Stimulated activated CD4-positive, alpha-beta T cell treated with anti-CD3 and anti-CD28 coated beads, Interleukin-4, amount 100 ng/mL, for 1 hour (primary cell): ENCODE results near the gene TMEM223.
"Not testable (repeated sequence)": the region's sequence is repeated elsewhere in the genome, so short reads cannot be mapped to it uniquely, and the experiment has no call there.

Experiments
- DNase-seq: peaks from one replicate; pipeline ENCODE4 v3.0.0-alpha.2; 2020

Gene TMEM223, protein sequence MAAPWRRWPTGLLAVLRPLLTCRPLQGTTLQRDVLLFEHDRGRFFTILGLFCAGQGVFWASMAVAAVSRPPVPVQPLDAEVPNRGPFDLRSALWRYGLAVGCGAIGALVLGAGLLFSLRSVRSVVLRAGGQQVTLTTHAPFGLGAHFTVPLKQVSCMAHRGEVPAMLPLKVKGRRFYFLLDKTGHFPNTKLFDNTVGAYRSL

DNA sequence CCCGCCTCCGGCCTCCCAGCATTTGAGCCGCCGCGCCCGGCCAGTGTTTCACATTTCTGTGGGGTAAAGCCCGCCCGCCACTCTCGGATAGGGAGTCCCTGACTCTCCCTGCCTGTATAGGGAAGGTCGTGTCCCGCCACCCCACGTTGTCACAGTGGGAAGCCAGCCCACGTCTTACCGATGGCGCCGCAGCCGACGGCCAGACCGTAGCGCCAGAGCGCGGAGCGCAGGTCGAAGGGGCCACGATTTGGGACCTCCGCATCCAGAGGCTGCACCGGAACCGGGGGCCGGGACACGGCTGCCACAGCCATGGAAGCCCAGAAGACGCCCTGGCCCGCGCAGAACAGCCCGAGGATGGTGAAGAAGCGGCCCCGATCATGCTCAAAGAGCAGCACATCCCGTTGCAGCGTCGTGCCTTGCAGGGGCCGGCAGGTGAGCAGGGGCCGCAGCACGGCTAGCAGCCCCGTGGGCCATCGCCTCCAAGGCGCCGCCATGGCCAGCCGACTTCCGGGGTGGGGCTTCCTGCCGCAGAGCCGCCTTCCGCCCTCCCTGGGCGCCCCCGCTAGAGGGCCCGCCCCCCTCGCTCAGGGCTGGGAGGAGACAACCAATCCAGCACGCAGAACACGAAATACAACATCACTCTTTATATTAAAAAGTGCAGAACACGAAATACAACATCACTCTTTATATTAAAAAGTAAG lies at the start of gene TMEM223:
Gene TMEM223, minus strand, starts transcription at position 506 of the 701 bp plus-strand sequence. Its CDS starts 12 bp downstream, at position 494.
- DNase-seq = peak; percentile 93

DNA sequence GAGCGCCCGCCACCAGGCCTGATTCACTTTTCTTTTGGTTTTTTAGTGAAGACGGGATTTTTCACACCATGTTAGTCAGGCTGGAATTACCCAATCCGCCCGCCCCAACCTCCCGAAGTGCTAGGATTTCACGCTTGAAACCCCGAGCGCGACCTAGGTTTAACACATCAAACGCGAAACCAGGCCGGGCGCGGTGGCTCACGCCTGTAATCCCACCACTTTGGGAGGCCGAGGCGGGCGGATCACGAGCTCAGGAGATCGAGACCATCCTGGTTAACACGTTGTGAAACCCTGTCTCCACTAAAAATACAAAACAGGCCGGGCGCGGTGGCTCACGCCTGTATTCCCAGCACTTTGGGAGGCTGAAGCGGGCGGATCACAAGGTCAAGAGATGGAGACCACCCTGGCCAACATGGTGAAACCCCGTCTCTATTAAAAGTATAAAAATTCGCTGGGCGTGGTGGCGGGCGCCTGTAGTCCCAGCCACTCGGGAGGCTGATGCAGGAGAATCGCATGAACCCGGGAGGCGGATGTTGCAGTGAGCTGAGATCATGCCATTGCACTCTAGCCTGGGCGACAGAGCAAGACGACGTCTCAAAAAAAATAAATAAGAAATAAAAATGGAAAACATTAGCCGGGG lies 49.0 kb upstream of the TMEM223 start:
- peak; percentile 85 for DNase-seq

DNA sequence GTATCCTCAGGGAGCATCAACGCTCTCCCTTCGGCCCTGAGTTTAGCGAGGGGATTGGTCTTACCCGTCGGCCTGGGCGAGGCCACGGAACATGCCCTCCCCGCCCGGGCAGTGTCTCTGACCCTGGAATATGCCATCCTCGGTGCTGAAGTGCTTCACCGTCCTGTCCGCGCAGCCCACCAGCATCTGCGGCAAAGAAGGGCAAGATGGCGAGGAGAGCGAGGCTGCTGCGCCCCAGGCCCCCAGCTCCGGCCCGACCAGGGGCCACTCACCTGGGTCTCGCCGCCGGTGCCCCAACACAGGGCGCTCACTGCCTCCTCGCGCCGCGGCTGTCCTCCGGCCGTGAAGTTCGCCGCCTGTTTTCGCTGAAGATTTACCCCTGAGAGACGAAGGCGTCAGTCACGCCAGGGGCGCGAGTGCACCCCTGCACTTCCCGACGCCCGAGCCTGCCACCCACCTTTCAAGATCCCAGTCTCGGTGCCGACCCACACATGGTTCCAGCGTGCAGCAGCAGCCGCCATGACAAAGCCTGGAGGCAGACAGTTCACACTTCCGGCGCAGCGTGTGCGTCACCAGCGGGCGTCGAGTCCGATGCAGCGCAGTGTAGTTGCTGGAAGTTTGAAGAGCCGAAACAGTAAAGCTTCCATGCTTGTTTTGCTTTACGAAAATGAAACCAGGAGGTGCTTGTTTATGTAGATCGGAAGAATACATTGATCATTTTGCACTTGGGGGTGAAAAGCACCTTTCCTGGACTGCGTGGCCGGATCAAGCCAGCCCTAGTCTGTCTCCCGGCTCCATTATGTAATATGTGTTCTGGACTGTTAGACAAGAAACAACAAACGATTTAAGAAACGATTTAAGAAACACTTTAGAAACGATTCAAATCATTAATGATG lies 47.5 kb upstream of the TMEM223 start, which contains the start of gene WDR74:
Gene WDR74, minus strand, starts transcription at position 541 of the 896 bp plus-strand sequence. Its CDS starts 20 bp downstream, at position 521.
- peak; percentile 91 for DNase-seq

DNA sequence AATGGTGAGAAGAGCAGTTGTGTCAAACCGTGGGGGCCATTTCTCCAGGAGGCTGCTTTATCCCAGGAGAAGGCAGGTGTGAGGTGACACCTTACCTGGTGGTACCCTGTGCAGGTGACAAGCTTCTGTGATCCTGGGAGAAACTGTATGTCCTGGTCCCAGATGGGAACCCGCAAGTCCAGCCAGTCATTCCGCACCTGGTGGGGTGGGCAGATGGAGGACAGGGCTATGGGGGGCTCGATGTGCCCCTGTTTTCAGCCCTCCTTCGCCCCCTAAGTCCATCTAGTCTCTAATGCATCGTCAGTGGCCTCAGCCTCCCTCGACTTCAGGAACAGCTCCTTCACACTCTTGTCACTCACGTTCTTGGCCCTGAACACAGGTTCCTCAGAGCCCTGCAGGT lies 43.5 kb upstream of the TMEM223 start:
- no peak for DNase-seq

DNA sequence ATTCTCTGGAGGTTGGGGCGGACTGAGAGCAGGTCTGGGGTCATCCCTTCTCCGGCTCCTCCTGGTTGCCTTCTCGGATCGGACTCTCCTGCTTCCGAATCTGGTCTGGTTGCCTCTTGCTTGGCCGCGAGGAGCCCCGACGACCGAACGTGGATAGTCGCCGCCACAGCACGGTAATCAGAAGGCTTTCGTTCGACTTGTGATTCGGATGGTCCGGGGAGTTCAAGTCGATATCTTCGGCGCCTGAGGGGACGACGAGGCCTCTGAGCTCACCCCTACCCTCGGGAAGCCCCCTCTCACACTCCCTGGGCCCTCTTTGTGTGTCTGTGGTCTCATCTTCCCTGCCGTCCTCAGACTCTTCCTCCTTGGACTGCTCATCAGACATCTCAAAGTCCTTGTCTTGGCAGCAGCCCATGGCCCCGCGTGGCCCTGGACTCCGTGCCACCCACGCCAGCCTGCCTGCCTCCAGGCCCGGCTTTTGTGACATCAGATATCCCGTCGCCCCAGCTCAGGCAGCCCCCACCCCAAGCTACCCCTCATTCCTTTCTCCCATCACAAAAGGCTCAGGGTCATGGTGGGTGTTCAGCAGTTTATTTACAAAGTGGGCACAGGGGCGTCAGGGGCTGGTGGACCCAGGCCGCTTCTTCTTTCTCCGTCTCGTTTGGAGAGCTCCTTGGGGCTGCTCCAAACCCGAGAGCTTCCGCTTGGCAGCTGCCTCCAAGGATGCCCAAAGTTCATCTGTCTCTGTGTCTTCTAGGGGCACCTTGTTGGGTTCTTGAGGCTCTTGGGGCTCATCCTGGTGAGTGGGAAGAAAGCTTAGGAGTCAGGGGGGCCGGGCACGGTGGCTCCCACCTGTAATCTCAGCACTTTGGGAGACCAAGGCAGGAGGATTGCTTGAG lies 40.8 kb upstream of the TMEM223 start, which contains the start of gene TEX54:
Gene TEX54, minus strand, starts transcription at position 506 of the 899 bp plus-strand sequence.
- no peak for DNase-seq

DNA sequence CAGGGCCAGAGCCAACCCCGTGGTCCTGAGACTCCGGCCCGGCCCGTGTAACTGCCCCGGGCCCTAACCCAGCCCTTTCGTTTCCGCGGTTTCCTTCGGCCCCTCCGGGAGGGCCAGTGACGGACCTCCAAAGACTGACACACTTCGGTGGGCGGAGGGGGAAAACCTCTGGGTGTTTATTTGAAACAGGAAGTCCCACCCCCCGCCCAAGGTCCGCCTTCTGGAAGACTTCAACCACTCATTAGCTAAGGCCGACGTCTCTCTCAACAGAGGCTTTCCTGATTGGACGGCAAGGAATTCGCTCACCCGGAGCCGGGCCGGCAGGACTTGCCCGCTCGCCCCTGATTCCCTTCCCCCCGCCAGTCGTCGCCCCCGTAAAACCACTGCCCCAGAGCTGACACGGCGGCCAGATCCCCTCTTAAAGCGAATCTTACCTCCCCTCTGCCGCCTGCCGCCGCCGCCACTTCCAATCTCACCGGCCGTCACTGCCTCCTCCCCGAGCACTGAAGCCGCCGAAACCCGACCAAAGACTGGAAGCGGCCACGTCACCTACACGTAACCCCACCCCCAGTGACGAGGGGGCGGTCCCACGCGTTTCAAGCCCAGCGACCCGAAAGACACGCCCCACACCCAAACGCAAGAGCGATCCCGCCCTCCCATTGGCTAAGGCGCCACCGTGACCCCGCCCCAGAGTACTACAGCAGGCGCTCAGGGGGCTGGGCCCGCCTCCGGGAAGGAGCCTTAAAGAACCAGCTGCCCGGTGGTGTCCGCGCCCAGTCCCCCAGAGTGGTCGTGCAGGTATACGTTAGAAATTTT lies 39.9 kb upstream of the TMEM223 start, which contains the start of gene STX5:
Gene STX5, minus strand, starts transcription at position 532 of the 816 bp plus-strand sequence. CDS start 808 bp downstream, outside the sequence.
- DNase-seq = peak; percentile 100

DNA sequence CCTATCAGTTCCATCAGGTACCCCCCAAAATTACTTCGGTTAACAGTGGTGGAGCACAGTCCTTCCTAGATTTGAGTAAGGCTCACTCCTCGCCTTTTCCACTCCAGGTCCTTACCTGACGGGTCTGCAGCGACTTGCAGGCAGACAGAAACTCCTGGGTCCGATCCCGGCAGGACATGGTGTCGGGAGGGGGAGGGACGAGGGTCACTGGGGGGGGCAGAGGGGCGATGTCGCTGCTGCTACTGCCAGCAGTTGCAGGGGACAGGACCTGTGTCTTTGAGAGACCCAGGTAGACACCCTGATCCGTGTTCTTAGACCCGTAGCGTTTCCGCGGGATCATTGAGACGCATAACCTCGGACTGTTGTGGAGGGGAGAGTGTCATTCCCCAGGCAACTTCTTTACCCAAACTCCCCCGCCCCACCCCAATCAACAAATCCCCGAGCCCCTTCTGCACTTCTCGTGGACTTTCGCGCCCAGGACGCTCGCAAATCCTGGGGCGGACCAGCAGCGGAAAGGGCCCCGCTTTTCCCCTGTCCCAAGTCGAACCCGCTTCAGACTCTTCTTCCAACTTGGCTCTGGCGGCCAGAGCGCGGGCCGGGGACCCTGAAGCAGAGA lies 39.2 kb upstream of the TMEM223 start:
- no peak for DNase-seq

DNA sequence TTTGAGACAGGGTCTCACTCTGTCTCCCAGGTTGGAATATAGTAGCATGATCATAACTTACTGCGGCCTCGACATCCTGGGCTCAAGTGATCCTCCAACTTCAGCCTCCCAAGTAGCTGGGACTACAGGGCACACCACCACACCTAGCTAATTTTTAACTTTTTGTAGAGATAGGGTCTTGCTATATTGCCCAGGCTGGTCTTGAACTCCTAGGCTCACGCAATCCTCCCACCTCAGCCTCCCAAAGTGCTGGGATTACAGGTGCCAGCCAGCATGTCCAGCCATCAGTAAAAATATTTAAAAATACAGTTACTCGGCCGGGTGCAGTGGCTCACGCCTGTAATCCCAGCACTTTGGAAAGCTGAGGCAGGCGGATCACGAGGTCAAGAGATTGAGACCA lies 36.3 kb upstream of the TMEM223 start:
- DNase-seq = not testable (repeated sequence)

DNA sequence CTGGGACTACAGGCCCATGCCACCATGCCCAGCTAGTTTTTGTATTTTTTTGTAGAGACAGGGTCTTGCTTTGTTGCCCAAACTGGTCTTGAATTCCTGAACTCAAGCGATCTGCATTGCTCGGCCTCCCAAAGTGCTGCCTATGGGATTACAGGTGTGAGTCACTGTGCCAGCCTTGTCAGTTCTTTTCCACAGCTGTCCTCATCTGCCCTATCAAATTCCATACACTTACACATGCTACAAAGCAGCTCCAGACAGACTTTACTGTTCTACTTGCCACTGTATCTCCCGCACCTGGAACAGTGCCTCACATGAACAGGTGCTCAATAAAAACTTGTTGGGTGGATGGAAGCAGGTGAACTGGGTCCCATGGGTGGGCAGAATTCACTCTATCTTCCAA lies 31.9 kb upstream of the TMEM223 start:
- no peak for DNase-seq

DNA sequence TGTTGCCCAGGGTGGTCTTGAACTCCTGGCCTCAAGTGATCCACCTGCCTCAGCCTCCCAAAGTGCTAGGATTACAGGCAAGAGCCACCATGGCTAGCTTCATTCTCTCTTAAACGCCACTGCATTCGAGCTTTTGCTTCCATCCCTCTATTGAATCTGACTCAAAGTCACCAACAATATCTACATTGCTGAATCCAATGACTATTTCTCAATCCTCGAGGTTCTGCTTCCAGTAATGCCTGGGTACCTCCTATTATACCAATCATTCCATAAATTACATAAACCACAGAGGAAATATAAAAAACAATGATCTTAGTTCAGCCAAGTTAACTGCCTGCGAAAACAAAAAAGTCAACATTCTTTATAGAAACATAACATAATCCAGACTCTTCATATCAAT lies 25.3 kb upstream of the TMEM223 start:
- no peak for DNase-seq

DNA sequence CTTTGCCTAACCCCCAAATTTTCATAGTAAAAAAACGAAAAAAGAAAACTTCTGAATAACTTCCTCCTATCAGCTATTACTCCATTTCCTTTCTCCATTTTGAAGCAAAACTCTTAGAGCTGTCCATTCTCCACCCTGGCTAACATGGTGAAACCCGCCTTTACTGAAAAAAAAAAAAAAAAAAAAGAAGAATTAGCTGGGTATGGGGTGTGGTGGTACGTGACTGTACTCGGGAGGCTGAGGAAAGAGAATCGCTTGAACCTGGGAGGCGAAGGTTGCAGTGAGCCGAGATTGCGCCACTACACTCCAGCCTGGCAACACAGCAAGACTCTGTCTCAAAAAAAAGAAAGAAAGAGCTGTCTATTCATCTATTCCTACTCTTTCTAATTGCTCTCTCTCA lies 24.8 kb upstream of the TMEM223 start:
- no peak for DNase-seq

DNA sequence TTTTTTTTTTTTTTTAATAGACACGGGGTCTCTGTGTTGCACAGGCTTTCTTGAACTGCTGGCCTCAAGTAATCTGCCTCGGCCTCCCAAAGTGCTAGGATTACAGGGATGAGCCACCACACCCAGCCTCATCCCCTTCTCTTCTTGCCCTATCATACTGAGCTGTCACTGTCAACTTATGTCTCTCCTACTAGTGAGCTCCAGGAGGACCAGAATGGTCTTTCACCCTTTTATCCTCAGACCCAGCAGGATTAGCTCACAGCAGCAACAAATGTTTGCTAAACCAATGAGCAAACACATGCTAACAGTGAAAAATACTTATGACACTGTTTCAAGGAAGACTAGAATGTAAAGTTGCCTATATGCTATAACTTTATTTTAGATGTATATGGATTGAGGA lies 19.9 kb upstream of the TMEM223 start:
- no peak for DNase-seq

DNA sequence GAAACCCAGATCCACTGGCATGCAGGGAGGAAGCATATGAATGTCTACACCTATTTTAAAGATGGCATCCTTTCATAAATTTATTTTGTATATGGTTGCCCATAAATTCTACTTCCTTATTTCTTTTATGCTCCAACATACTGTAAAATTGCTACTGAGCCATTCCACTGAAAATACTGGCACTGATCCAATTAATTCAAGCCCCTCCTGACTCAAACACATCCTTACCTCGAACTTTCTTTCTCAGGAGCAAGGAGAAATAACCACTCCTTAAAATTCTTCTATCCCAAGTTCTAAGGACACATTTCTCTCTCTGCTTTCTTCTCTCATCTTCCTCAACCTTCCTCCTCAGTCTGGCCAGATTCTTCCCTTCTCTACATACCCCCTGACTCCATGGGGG lies 18.9 kb upstream of the TMEM223 start:
- no peak for DNase-seq

DNA sequence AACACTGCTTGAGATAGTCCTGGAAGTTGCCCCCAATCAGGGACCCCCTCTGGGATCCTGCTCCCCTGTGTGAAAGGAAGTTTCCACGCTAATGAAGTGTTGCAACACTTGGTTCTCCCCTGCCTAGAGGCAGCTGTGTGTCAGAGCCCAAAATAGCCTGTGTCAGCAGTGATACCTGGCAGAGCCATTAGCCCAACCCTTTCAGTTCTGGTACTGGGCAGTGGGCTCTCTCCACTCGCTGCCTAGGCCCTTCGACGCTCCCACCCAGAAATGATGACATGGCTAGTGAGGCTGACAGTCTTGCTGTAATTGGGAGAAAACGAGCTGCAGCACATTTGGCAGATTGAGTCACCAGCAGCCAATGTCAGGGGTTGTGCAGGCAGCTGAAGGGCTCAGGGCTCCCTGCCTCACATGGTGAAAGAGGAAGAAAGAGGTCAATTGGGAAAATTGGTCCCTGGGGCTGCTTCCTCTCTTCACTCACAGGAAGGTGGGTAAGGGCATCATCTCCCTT lies 14.9 kb upstream of the TMEM223 start:
- no peak for DNase-seq

DNA sequence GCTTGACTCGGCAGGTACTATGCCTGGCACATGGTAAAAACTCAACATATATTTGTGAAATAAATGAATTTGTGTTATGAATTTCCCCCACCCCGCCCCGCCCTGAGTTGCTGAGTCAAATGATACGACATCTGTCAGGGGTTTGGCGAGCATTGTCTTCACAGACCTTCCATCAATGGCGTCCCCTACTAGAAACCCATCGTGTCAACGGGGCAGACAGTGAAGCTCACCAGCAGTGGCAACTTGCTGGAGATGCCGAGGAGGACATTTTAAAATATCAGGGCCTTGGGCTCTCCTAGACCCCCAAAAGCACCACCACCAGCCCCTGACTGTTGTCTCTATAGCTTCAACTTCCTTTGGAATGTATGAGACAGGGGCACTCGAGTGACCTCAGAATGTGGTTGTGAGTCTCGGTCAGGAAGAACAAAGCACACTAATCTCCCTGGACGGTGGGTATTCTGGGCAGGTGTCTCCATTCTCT lies 14.2 kb upstream of the TMEM223 start:
- DNase-seq = peak; percentile 26

DNA sequence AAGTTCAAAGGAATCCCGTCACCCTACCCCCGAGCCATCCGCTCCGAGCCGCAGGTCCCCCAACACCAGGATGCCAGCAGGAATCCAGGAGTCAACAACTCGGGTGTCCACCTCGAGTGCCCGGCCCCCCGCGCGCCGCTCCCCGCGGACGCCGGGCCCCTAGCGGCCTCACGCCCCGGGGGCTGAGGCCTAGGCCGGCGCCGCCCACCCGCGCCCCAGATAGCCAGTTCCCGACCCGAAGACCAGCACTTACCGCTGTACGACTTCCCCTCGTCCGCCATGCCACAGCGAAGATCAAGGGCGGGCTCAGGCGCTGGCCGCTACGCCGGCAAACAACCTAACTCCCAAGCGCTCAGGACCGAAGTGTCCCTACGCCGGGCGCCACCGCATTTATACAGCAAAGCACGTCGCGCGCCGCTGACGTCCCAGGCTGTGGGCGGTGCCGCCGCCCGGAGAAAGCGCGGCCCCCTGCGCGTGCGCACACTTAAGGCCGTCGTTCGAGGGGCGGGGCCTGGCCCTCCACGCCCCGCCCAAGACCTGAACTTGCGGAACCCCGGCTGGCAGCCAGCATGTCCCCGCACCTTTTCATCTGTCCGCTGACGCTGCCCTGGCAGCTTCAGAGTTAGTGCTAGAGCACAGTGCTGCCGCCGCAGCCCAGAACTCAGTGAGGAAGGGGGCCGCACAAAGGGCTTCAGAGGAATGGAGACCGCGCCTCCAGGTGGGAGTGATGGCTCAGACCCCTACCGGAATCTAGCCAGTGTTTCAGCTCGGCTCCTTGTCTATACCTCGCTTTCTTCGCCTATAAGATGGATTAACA lies 13.5 kb upstream of the TMEM223 start, which contains the start of gene NXF1:
Gene NXF1, minus strand, starts transcription at position 365 of the 817 bp plus-strand sequence. Its CDS starts 84 bp downstream, at position 281.
- peak; percentile 96 for DNase-seq

DNA sequence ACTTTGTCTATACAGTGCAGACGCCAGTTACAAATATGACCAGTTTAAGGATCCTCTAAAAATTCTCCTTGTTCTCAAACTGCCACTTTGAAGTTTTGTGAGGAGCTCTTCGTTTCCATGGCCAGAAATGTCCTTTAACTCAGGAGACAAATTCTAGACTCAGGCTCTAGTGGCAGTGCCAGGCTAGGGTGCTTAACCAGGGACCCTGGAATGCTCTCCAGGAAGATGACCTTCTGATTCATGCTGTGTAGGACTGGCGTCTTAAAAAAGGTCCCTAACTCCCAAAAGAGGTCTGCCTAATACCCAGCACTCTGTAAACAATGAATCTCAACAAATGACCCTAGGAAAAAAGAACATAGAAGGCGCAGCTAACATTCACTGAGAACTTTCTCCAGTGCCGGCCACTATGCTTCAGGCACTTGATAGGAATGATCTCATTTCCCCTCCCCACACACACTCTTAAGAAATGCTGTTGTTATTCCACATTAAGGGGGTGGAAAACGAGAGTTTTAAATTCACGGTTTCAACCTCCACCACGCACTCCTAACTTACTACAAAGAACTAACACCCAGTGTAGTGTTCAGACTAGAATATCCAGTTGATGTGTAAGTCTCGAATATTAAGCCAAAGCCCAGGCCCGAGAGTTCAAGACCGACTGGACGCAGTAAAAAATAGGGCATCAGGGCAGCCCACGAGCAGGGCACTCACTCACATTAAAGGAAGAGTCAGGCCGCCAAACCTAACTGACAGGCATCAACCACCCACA lies 12.7 kb upstream of the TMEM223 start:
- DNase-seq = no peak

DNA sequence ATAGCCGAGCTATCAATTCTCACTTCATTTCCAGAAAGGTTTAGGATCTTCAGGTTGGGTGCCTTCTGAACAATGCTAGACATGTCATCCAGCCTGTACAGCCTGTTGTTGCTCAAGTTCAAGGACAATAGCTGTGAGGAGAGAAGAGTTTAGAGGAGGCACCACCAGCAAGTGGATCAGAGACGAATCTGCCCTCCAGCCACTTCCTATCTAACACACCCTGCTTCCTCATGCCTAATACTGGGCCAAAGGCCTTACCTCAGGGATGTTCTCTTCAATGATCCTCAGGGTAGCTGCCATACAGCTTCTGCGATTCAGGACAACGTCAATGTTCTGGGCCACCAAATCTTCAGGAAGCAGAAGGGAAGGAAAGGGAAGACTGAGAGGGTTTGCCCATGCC lies 9.3 kb upstream of the TMEM223 start:
- DNase-seq = no peak
